Posterior cingulate gyrus (tissue), 11 donors: ENCODE data around the gene SDC4.
A peak's percentile ranks its signal among the peaks of the same experiment; 100 is the strongest.
"Not testable (repeated sequence)": the region's sequence is repeated elsewhere in the genome, so short reads cannot be mapped to it uniquely, and the experiment has no call there.

Source experiments
- DNase-seq, 10 donors: peaks; one replicate each; pipeline versions ENCODE4 v3.0.0 to v3.0.0-alpha.2; 2020 to 2021; ENCODE audit warnings: mixed read lengths in 3 of 10
- intact Hi-C: fragments of 100-400 bp; cut with DNase I; formaldehyde crosslinking; loops from one replicate; pipeline ENCODE4 v1.15.1; 2023

Gene SDC4

DNA sequence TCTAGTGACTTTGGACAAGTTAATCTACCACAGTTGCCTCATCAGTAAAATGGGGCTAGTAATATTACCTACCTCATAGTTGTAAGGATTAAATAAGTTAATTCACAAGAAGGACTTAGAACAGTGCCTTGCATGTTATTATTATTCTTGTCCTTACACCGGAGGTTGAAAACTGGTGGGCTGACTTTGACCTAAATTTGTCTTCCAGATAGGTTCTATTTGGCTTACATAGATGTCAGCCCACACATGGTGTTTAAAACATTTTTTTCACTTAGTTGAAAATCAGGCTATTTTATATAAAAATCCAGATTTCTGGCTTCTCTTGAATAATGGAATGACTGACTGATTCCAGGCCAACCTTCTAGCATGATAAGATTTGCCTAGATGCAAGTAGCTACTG, 18.0 kb upstream of the SDC4 start:
- intact Hi-C loops, result no loop called here
- DNase-seq, result no peak

DNA sequence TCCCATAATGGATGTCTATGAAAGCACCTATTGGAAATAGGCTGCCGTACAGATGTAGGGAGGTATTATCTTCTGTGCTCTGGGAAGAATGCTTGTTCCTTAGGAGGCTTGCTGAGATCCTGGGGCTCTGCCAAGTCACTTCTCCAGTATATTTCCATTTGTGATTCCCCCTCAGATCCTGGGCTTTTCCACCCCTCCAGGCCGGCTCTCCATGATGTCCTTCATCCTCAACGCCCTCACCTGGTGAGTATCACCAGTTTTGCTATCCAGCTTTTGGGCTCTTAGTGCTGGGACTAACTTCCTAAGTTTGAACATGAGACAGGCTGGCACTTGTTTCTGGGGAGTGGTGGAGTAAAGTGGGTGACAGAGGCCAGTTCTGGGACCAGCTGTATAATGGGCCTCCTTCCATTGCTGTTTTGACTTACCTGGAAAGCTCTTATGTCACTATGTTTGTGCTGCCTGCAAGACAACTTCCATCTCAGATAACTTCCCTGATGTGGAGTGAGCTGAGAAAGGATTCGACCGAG, 17.3 kb upstream of the SDC4 start:
- intact Hi-C loops, result no loop called here
- DNase-seq, result no peak

DNA sequence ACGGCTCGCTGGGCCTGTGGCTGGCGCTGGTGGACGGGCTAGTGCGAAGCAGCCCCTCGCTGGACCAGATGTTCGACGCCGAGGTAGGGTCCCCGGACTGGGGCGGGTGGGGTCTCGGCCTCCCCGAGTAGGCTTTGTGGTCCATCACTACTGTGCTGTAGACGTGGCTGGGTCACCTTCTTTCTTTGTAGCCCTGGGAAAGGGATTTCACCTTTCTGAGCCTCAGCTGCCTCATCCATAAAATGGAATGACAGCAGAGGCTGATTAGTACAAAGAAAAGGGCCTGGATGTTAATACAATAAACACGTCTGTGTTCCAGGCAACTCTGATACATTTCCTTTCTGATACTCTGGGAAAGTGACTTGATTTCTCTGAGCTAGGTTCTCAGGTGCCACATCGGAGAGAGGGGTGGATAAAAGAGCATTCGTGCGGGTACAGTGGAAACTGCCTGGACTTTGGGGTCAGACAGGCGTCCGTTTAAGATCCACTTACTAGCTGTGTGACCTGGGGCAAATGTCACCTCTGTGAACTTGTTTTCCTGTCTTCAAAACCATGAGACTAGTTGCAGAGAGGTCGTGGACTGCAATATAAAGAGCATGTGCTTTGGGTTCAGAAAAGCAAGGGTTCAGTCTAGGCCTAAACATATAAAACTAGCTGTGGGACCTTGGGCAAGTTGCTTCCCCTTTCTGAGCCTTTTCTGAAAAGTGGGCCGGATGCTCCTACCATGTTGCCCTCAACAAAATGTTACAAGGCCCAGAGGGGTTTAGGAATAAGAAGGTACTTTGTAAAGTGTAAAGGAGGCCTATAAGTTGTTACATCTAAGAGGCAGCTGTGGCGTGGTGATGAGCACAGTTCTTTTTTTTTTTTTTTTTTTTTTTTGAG, 15.6 kb upstream of the SDC4 start:
- intact Hi-C loops, result loop anchor here (1.0 kb wide), 1 partner anchor 69 kb away; no protein-coding TSS in a partner anchor
- no peak for DNase-seq

DNA sequence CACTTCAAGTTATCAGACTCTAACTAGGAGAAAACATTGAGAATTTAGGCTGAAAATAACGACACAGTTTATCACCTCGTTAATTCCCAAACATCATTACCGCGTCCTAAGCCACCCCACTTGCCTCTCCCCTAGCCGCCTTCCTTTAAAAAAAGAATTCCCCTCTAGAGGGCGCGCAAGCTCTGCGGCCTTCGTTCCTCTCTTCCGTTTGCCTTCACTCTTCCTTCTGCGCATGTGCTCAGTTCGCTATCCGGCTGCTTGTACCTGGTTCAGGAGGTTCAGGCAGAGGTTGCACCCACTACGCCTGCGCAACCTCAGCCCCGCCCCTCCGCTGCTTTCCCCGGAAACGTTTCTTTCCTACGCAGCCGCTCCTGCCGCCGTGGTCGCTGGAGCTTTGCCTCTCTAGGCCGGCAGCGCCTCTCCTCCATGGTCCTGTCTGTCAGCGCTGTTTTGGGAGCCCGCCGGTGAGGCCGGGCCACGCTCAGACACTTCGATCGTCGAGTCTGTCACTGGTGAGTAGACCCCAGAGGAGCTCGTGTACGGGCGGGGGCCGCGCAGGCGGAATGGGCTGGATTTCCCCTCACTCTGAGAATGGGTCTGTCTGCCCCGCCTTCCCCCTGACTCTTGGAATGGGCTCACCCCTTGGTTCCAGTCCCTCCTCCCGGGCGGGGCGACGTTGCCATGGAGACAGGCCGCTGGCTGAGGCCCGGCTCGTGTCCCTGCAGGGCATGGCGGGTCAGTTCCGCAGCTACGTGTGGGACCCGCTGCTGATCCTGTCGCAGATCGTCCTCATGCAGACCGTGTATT, 14.8 kb upstream of the SDC4 start, which contains the start of gene SYS1:
Gene SYS1, plus strand, starts transcription at position 353 of the 807 bp plus-strand sequence. Its CDS starts 376 bp downstream, at position 729.
- intact Hi-C loops, result loop anchor here (1.0 kb wide), 1 partner anchor 70 kb away; no protein-coding TSS in a partner anchor
- DNase-seq, result peak; percentile 95 to 99 (median 98)

DNA sequence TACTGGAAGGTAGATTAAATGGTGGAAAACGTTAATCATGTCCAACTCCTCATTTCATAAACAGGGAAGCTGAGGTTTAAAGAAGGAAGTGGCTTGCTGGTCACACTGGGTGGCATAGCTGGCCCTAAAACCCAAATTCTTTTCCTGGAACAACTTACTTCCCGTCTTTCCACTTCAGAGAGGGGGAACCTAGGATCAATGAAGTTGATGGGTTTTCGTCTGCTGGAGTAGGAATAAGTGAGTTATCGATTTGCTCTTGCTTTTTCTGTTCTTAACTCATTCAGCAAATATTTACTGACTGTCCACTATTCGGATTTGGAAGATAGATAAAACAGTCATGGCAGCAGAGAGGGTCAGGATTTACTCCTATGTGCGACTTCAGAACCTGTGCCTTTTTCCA, 13.6 kb upstream of the SDC4 start:
- intact Hi-C loops, result no loop called here
- no peak for DNase-seq

DNA sequence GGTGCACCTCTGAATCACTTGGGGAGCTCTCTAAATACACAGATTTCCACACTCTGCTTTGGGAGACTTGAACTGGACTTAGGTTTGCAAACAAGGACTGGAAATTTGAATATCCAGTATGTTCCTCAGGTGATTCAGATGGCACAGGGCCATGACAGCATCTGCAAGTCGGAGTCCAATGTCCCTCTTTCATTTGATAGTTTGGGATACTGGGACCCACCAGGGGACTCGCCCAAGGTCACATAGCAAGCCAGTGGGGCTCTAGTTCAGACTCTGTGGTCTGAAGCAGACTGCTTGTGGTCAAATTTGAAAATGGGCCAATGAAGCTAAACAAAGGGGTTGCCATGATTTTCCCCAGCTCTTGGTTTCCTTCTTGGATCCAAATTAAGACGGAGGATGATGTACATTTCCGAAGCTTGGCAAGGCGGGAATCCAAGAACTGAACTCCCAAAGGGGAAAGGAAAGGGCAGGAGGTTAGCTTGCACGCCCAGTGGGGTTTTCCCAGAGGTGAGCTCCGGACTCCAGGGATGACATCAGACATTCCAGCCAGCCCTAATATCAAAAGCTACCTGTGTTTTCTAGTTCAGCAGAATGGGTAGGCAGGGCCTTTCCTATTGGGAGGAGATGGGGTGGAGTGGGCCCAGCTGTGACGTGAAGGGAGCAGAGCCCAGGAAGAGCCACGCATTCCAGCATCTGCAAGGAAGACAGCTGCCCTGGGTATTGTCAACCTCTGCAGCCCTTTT, 11.4 kb upstream of the SDC4 start:
- DNase-seq, result no peak
- intact Hi-C loops, result no loop called here

DNA sequence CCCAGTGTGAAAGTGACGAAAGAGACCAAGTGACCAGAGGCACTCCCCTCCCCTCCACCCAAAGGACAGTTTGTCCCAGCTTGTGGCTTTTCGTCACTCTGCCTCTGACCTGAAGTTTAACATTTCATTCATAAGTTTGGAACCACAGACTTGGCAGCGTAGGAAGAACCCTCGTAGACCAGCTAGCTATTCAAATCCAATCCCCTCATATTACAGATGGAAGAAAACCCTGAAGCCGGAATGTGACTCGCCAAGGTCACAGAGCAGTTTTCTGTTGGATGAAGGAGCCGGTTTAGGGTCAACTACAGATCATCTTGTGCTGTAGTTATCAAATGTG, 10.8 kb upstream of the SDC4 start:
- DNase-seq, result no peak
- intact Hi-C loops, result no loop called here

DNA sequence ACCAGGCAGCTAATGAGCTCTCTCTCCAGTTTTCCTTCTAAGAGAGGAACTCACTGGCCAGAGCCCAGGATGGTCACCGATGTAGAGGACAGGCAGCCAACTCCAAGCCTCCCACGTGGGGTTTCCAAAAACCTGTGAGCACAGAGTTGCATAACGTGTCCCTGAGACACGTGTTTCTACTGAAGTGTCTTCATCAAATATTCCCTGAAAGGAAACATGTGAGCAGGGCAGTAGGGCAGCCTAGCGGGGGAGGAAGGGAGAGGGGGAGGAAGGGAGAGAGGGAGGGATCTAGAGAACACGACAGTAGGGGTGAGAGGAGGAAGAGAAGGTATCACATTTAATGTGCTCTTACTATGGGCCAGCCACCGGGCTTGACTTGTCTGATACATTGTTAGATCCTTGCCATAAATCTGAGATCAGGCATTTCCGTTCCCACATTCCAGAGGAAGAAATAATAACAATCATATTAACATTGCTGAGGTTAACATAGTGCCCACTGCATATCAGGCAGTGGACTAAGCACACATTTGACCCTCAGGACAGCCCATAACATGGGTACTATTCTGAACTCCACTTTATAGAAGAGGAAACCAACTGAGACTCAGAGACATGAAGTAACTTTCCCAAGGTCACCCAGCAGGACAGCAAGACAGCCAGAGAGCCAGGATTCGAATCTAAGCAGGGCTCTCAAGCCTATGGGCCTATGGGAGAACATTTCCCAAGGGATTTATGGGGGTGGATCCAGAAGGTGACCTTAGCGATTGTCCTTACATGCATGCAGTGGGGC, 10.3 kb upstream of the SDC4 start:
- DNase-seq, result peak; percentile 39 to 94 (median 72)
- intact Hi-C loops, result no loop called here

DNA sequence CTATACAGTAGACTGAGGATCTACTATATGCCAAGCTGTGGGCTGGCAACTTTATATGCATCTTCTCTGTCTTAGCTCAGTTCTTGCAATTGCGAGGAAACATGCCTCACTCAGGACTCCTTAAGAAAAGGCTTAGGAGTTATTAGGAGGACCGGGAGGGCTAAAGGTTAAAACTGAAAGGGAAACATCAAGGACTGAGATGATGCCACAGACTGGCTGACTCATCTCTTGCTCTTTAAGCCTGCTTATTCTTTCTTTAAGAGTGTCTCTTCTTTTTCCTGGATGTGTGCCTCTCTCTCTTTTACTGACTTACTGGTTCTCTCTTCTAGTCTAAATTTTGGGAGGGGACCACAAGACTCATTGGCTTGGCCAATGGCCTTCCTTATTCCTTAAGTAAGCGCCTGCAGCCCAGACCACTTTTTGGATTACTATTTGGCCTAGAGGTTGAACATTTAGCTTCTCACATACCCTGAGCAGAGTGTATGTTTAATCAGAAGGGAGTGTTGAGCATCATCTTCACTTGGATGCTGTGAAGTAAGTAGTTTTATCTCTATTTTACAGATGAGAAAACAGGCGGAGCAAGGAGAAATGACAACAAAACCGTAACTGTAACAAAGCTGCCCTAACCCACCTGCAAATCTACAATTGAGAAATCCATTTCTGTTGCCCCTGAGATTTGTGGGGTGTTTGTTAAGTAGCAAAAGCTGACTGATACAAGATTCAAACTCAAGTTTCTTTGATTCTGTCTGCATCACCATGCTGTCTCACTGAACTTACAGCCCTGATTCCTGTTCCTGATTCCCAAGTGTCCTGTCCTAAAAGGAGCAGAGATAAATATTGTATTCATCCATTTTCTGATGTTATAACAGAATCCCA, 7.2 kb upstream of the SDC4 start:
- no peak for DNase-seq
- intact Hi-C loops, result no loop called here

DNA sequence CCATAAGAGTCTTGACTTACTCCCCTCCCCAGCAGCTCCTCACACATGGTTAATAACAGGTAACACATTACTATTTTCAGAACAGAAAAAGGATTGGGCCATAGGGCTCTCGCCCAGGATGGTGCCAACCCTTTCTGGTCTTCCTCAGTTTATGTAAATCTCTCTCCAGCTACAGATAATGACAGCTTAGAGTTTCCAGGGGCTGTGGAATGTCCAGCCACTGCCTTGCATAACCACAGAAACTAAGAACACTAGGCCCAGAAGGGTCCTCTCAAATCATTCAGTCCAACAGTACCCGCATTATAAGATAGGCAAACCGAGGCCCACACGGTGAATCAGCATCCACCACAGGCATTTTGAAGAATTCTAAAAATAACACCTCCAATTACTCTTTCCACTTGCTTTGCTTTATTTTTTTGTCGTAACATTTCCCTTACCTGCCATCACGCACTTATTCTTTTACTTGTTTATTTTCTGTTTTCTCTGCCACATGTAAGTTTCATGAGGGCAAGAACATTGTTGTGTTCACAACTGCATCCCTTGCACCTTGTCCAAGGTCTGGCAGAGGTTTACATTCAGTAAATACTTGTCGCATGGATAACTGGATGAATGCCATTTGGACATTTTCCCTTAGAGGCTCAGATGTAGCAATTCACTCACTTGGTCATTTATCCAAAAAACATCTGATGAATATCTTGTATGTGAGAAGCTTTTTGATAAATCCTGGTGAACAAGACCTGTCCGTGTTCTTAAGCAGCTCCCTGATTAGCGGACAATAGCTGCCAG, 6.4 kb upstream of the SDC4 start:
- intact Hi-C loops, result no loop called here
- no peak for DNase-seq

DNA sequence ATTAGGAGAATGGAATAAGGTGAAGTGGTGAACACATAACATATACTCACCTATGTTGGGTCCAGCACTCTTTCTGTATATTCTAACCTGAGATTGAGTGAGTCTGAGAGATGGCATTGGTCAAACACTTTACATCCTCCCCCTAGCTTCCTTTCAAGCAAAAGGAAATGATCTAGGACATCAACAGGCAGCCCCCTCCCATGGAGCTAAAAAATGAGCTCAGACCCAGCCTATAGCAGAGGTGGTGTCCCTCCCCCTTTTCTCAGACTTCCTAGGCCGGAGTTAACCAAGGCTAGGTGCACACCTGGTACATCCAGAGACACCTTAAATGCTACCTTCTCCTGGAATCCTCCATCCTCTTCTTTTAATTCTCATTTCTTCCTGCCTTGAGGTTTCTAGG, 5.5 kb upstream of the SDC4 start:
- DNase-seq, result no peak
- intact Hi-C loops, result no loop called here

DNA sequence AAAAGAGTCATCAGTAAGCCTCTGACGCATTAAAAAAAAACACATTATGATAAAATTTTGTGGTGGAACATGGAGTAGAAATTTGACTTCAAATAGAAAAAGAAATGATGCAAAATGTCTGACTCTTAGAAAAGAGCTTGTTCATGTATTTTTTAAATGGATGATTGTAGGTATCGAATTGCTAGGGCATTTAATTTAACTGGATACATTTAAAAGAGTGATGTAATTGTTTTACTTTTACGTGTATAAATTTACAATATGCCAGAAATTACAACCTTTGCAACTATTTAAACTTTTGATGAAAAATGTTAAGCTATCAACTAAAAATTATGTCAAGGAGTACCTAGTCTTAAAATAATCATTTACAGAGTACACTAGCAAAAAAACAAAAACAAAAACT, 4.5 kb upstream of the SDC4 start:
- intact Hi-C loops, result no loop called here
- no peak for DNase-seq

DNA sequence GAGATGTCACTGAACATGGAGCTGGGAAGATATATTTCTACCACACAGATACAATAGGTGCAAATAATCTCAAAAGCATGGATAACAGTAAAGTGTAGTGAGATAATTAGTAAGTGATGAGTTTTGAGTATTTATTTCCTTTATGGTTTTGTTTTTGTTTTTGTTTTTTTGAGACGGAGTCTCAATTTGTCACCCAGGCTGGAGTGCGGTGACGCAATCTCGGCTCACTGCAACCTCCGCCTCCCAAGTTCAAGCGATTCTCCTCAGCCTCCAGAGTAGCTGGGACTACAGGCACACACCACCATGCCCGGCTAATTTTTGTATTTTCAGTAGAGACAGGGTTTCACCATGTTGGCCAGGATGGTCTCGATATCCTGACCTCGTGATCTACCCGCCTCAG, 2.6 kb upstream of the SDC4 start:
- intact Hi-C loops, DNase-seq: not testable (repeated sequence)

DNA sequence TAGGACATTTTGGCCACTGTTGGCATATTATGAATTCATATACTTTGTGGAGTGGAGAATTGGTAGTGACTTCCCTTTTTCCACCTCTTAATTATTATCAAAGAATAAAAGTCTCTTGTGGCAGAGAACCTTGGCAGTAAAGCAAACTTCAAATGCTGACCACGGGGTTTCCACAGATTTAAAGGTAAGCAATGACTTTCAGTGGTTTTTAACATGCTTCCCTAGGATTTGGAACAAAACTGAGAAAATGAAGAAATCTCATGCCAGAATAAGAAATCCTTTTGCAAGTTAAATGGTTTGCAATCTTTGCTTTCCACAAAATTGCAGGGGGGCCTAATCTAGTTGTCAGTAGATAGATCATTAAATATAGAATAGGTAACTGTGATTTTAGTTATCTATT, 2.0 kb upstream of the SDC4 start:
- intact Hi-C loops, result no loop called here

DNA sequence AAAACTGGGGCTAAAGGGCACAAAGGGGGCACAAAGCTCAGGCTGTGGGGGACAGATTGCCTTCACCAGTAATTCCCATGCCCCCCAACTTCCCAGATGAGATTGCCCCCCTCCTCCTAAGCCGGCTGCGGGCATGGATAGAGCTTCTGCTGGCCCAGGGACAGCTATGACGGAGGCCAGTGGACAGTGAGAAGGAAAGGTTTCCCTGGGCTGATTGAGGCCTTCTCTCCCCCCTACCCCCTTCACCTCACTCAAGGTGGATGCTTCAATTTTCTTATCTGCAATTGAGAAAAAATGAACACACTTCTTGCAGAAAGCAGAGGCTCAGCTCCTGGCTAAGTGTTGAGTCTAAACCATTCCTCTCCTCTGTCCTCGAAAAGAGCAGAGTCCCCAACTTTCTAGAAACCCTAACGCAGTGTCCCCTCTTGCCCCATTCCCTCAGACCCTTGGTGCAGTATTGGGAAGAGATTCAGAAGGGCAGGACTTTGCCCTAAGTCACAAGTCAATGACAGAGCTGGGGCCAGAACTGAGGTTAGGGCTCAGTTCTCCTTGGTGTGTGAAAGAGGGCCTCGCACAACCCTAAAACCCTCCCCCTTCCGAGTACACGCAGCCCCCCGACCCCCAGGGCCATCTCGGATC, 808 bp downstream of the SDC4 start:
- intact Hi-C loops, result no loop called here
- DNase-seq, result no peak

More for the DNA sequence above, 2.0 kb upstream of the SDC4 start:
- no peak for DNase-seq

DNA sequence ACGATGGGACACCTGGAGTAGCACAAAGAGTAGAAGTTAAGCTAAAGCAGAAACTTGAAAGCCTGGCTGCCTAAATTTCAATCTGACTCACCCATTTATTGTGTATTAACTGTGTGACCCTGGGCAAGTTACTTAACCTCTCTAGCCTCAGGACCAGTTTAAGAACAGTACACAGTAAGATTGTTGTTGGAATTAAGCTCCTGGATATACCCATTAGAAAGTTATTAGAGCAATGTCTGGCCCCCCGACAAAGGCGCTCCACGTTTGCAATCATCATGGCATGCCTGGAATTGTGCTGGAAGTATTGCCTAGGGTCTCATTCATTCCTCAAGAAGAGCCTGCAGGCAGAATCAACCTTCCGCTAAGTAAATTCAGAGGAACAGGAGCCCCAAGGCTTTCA, 1.4 kb downstream of the SDC4 start:
- DNase-seq, result no peak
- intact Hi-C loops, result no loop called here

DNA sequence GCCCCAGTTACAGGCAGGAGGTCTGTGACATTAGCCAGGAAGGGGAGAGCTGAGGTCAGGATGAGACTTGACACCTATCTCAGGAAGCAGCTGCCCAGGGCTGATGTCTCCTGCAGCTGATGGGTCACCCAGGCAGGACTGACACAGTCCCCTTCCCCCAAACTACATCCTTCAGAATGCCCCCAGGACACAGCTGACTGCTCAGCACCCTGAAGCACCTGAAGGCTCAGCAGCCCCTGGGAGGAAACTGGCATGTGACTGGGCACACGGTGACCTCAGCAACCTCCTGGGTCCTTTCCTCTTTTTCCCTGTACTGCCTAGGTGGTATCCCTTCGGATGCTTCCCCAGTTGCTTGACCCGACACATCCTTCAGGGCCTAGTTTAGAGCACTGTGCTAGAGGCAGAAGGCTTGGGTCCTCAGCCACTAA, 1.9 kb downstream of the SDC4 start:
- no peak for DNase-seq
- intact Hi-C loops, result no loop called here
